Amygdala (tissue), 56 donors: ENCODE data around the gene ARID1B.
"Not testable (repeated sequence)": the region's sequence is repeated elsewhere in the genome, so short reads cannot be mapped to it uniquely, and the experiment has no call there.

Experiments
- DNase-seq, 56 donors: peaks; one replicate each; lab custom pipeline; 2025; lab: John Stamatoyannopoulos, UW

Gene ARID1B

DNA sequence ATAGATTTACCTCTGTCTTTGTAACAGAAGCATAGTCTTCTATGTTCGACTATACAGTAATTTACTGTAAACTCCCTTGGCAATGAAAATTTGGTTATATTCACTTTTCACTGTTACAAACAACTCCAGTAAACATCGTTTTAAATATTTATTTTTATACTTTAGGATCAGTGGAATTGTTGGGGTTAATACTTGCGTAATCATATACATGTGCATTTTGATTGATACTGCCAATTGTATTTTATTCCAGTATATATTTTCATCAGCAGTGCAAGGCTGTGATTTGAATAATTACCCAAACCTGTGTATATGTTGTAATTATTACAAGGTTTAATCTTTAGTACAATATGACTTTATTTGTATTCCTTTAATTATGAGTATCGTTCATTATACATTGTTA, 255.7 kb downstream of the ARID1B start:
- no peak for DNase-seq

DNA sequence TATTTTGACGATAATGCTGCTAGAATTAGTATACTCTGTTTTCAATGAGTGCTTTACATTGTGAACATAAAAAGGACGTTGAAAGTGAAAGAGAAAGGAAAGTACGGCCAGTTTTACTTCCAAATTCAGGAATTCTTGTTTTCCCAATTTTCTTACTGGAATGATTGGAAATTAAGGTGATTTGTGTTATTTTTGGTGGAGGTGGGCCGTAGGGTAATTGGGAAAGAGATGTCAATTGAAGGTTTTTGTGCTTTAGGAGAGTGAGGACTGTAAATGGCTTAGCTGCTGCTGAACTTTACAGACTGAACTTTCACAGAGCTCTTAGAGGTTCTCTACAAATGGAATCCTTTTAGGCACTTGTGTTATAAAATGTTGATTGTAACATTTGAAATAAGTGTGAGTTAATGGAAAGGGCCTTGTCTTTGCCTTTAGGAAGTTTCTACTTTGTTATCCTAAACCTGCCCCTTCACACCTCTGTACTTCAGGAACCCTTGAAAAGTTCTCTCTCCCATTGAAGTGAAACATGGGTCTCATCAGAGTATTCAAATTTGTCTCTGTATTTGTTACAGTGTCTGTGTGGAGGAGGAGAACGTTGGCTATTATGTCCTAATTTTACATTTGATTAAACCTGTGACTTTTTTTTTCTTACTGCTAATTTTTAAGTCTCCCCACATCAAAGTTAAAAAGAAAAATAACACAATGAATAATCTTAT, 256.4 kb downstream of the ARID1B start:
- DNase-seq, result no peak

DNA sequence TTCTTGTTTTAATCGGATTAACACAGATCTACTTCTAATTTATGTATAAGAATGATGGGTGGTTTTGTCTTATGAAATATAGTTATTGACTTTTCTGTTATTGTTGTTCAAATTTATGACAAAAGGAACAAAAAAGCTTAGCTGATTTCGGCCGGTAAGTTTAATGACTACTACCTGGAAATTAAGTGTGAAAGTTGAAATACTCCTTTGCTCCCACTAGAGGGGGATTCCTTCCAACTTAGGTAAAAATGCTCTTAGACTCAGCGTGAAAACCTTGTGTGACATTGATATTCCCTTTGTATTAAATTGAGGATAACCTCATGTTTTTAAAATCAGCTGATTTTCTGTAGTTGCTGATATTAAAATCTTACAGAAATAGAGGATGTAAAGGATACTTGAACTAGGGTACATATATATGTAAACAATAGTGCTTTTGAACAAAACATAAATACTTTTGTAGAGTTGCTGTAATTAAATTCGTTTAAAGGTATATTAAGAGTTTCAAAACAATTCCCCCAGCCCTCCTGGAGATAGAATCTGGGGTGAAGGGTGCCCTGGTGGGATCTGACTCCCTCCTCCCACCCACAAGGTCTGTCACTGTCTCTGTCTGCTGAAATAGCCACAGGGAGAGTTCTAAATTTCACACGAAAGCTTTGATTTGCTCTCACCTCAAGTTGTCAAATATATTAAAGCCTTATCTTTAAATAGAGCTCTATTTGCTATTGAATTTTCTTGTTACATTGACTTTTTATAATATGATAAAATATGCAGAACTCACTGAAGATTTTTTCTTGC, 257.5 kb downstream of the ARID1B start:
- DNase-seq, result no peak

DNA sequence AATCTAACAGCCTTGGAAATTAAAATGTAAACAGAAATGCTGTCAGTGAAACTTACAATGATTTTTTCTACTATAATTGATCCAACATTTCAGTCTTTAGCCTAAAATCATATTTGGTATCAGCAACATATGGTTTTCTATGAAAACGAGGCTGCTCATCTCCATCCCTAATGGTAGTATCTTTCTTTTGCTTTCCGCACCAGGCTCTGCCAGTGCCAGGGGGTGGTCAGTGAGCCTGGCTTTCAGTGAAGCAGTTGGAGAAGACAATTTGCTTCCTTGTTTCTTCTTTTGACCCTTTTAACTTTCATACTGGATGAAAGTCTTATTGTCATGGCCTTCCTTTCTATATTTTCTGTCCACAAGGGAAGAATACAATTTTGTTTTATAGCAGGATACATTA, 258.4 kb downstream of the ARID1B start:
- DNase-seq, result peak in 6 of 56 donors; percentile 11 to 50 (median 18)

DNA sequence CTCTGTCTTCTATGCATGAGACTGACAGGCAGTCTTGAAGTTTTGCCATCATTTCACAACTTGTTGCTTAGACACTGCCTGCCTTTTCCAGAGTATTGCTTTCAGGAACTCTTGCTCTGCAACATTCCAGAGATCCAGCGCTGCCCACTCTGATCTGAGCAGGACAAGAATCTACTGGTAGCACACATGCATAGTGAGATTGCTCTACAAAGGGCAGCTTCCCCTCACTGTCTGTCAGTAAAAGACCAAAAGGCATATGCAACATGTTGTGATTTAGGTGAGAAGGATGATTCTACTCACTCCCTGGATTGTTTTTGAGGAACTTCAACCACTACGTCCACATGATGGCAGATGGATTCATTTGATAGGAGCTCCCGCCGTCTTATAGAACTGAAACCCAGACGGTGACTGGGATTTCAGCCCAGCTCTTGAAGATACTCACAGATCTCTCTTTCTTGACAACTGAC, 259.1 kb downstream of the ARID1B start:
- DNase-seq, result peak in 12 of 56 donors; percentile 23 to 66 (median 41)

DNA sequence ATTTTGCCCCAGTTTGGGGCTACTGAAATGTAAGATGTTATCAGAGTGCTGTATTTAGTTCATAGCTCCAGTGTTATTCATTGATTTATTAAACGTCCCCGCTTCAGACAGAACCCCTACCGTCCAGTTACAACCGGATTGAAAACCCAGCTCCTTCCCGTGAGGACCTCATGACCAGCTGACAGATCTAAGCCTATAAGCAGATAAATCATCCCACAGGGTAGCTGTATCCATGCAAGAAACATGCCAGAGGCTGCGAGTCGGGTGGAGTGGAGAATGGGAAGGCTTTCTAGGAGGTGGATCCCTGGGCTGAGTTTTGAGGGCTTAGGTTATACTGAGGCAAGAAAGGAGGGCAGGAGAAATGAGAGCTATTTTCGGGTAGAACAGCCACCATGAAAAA, 260.0 kb downstream of the ARID1B start:
- peak in 2 of 56 donors; percentile 27 to 33 for DNase-seq

DNA sequence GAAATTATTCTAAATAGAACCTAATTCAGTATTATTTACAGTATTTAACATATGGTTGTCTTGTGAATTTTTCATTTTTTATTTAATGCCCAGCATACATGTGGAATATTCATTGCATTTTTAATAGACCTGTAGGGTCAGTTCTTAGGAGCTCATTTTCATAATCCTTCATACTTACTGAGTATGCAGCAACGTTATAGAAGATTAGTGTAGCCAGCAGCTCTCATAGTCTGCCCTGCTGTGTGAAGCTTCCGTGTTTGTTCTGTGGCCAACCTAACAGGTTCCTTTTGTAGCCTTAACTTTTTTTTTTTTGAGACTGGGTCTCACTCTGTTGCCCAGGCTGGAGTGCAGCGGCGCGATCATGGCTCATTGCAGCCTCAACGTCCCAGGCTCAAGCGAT, 261.4 kb downstream of the ARID1B start:
- DNase-seq, result no peak

DNA sequence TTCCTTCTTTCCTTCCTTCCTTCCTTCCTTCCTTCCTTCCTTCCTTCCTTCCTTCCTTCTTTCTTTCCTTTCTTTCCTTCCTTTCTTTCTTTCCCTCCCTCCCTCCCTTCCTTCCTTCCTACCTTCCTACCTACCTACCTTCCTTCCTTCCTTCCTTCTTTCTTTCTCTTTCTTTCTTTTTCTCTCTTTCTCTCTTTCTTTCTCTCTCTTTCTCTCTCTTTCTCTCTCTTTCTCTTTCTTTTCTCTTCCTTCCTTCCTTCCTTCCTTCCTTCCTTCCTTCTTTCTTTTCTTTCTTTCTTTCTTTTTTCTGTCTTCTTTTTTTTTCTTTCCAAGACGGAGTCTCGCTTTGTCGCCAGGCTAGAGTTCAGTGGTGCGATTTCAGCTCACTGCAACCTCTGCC, 262.5 kb downstream of the ARID1B start:
- DNase-seq, result not testable (repeated sequence)

DNA sequence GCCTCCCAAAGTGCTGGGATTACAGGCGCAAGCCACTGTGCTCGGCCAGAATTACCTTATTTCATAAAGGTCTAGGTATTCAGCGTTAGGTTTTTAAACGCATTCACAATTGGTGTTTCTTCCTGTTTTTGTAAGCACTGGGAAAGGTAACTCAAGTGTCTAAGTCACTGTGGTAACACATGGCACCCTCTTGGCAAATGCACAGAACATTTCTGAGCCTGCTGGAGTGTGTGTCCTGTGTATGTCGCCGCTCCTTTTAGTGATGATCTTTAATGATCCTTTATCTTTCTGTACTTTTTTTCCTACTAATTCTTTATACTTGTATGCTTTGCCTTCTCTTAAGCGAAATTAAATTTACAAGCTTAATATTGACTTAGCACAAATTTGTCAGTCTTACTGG, 263.0 kb downstream of the ARID1B start:
- DNase-seq, result no peak

DNA sequence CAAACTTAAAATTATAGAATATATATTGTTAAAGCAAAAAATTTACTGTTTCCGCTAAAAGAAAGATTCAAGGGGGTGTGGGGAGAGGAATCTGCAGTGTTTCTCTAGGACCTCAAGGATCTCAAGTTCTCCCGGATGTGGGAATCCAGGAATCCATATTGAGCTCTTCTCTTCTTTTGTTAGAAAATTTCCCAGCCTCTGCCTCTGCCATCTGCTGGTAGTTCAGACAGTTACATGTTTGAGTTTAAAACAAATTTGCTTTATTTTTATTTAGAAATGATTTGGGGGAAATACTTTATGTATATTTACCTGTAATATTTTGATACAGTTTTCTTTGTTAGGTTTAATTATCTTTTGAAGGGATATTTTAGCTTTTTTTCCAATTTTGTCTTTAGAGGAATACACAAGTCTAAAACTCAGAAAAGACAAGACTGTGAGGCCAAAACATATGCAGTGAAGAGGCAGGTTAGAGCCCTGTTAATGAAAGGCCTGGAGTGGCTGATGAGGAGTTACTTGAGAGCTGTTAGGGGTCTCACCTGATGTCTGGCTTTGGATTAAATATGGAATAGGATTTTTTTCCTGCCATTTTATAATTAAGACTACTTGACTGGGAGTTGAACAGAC, 268.8 kb downstream of the ARID1B start:
- DNase-seq, result no peak

DNA sequence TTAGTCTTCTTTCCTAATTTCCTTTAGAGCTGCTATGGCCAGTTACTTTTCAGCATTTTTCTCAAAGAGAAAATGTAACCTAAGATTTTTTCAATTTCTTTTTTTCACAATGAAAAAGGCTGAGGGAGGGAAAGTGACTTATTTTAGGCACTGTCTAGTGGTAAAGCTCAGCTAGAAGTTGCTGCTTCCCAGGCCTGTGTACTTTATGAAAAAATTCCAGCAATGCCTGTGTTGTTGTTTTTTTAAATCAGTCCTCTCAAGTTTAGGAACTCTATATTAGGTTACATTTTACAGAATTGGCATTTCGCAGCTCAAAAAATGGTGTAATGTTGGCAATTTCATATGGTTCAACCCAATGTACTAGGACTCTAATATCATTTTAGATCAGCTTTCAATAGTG, 269.6 kb downstream of the ARID1B start:
- DNase-seq, result no peak

DNA sequence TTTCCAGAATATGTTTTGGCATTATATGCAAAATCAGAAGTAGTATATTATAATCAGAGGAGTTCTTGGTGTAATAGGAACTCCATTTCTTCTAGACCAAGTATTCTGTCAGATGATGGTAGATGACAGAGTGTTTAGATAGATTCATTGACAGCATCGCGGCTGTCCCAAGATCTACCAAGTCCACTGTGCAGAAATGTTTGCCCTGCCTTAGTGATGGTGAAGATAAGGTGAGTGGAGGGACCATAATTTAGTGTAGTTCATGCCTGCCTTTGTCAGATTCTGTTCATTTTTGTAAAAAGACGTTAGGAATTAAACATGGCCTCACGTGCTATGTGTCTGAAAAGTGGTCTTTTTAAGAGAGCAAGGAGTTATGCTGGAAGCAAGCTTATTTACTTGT, 270.1 kb downstream of the ARID1B start:
- no peak for DNase-seq

DNA sequence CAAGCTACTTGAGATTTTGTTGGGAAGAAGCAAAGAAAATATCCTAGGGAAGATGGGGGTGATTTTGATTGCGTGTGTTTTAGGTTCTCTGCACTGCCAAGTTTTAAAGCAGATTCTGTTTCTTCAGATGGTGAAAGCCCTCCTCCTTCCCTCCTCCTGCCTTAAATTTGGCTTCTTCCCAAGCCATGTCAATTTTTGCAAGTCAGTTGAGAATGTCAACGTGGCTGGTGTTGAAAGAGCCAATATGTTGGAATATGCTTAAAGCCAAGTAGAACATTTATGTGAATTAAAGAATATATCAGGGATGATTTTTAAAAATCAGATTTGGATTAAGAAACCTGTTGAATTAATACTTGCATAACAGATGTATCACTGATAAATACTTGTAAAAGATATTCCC, 270.8 kb downstream of the ARID1B start:
- DNase-seq, result peak in 1 of 56 donors; percentile 32

DNA sequence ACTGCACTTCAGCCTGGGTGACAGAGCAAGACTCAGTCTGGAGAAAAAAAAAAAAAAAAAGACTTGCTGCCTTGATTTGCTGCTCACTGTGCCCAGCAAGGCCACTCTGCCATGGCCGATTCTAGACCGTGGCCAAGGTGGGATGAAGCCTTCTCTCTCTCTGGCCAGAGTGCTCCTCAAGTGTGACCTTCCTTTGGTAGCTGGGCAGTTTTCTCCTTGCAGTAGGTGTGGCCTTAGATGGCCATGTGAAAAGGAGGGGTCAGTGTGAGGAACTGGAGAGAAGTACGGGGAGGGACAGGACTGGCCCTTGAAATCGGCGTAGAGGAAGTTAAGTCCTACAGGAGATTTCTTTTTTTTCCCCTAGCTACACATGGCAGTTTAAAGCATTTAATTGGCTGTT, 272.0 kb downstream of the ARID1B start:
- no peak for DNase-seq

DNA sequence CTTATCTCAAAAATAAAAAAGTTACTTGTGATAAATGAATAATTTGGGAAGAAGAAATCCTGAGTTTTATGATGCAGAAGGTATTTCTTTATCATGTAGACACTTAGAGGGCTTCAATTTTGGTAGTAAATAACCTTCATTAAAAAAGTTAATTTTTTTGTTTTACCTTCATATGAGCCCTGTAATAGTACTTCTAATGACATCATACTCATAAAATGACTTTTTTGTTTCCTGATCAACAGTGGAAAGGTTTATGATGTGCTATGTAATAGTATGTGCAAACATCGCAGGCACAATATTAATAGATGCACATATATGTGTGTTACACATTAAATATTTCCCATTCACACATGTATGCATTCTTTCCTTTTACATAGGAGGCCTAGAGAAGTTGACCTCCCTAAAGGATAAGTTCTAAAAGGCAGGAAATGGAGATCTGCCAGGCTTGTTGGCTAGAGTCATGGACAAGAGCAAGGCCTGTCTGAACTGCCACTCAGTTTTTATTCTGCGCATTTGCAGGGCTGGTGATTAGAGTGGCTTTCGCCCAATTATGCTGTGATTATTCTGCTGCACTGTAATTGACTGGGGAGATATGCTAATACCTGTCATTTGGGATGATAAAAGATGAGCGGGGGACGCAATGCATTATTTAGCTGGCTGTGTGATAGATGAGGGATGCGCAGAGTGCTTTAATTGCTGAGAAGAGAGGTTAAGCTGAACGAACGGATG, 273.5 kb downstream of the ARID1B start:
- peak in 1 of 56 donors; percentile 11 for DNase-seq

DNA sequence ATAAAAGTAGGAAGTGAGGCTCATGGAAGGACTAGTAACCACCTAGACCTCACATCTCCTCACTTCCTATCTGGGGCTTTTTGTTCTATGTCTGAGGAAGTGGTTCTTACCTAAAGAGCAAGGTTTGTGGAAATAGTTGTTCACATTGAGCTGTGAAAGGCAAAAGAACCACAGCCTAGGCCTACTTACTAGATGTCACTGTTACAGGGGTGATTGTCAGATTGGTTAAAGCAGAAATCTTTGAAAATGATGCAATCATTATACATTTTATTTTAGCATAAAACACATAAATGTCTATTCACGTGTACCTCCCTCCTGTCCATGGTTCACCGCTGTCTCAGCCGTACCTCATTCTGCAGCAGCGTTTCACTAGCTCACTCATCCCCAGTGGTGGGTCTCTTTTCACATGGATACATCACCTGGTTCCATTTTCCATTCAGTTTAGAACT, 277.4 kb downstream of the ARID1B start:
- DNase-seq, result no peak

DNA sequence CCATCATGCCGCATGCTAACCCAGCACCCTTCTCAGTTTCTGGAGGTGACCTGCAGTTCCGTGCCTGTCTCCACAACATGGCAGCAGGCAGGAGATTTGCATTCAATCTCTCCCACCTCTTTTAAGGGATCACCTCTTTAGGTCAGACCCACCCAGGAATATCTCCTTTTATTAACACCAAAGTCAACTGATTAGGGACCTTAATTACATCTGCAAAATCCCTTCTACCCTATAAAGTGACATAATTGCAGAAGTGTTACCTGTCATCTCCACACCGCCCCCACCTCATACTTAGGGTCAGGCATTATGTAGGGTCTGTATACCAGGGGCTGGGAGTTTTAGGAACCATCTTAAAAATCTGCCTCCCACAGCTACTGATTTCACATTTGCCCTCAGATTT, 278.7 kb downstream of the ARID1B start:
- no peak for DNase-seq

DNA sequence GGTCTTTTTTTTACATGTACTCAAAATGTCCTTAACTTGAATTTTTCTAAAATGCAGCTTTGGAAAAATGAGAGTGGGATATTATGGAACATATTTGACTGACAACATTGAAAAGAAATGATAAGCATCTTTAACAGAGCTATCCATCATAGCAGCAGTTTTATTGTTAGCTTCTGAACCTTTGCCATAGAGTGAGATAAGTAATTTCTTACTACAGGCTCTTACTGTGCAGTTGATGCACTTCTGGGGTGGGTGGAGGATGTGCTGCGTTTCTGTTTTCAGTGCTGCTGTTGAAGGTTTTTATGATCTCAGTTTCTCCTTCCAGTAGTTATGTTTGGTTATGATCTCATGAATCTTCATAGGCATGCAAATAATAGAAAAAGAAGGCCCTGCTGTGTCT, 279.1 kb downstream of the ARID1B start:
- no peak for DNase-seq

DNA sequence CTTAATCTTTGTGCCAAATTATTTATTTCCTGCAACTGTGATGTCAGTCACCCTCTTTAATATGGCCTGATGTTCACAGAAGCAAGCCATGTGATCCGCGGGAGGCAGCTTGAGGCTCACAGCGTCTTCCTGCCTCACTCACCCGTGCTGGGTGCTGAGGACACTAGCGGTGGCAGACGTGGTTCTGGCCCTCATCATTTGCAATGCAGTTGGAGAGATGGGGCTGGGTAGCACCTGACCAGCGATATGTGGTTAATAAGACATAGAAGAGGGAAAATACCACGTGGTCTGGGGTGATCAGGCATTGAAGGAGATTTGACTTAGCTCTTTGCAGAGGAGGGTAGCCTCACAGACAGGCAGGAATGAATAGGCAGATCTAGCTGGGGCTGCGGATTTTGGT, 281.4 kb downstream of the ARID1B start:
- DNase-seq, result no peak

DNA sequence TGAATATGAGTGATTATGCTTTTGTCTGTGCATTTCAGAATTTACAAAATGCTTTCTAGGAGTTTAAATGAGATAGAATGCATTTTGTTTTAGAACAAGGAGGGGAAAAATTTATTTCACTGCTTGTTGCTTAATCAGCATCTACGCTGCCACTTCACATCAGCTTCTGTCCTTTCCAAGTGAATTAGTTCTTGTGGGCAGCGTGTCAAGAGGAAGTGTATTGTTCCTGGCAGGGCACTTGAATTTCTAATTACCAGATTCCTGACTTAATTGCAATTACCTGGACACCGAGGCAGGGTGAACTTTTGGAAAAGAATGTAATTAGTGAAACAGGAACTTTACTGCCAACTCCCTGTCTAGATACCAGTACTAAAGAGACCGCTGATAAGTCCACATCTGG, 282.6 kb downstream of the ARID1B start:
- DNase-seq, result peak in 1 of 56 donors; percentile 19
